Measurements from ENCODE around the gene AK1. TPM values are rescaled to one million over a fixed set of nuclear protein-coding genes. Genes with fewer than 3 reads are reported as not detected.

The AK1 gene
- total and polyA plus RNA-seq, 2 donors (not counting 3 experiments of a cell fraction or from before 2014, with no cell fraction given), result 115 to 148 TPM

- dilution Hi-C loops (cut with MboI; ENCODE audit: extremely low pct_ligation_motif_present, low sequenced_read_pairs) (no loop called here), intact Hi-C loops (cut with micrococcal nuclease) (loop anchor here (10.0 kb wide), 1 partner anchor 389 kb away; no protein-coding TSS in a partner anchor)
- Histone ChIP-seq H3K4me3 (replicated peaks in 1 of 3; ENCODE audit: insufficient read depth in 1 of 3, low read depth in 1 of 3, low read length in 3 of 3) (no peak overlapping the region), H2AFZ (ENCODE audit: low read depth, low read length) (no peak overlapping the region), H3K9me1 (replicated peaks; ENCODE audit: control insufficient read depth, extremely low read depth, insufficient read depth, low read length) (no peaks in the 10 kb centered on the region), H3K79me2 (ENCODE audit: control insufficient read depth, insufficient read depth, low read length) (peaks cover 12% of the 10 kb centered on the region), H3K9me3 (replicated peaks; ENCODE audit: control insufficient read depth, insufficient read depth, low read length) (no peaks in the 10 kb centered on the region), H3K4me2 (ENCODE audit: insufficient read depth, low read length) (no peak overlapping the region), H3K9ac (replicated peaks; ENCODE audit: extremely low read depth, insufficient read depth, low read length) (no peak overlapping the region), H3K27me3 (ENCODE audit: control insufficient read depth in 2 of 2, insufficient read depth in 2 of 2, low read length in 2 of 2) (no peaks in the 10 kb centered on the region), H3K36me3 (ENCODE audit: control insufficient read depth in 2 of 2, extremely low read depth in 1 of 2, insufficient read depth in 2 of 2, low read length in 2 of 2) (peaks cover 0 to 24% of the 10 kb centered on the region in 2 experiments), H4K20me1 (replicated peaks; ENCODE audit: control insufficient read depth, extremely low read depth, insufficient read depth, low read length) (no peaks in the 10 kb centered on the region), H3K4me1 (ENCODE audit: control insufficient read depth, extremely low read depth, insufficient read depth, low read length) (peaks cover 30% of the 10 kb centered on the region), H3K27ac (ENCODE audit: insufficient read depth, low read depth, low read length) (no peak overlapping the region)
- CTCF ChIA-PET, result interaction anchor here (1.2 kb wide), 2 partner anchors 44 to 157 kb away, joined by 3 to 4 read pairs; no protein-coding TSS in a partner anchor
- TF ChIP-seq, protein P1, sequence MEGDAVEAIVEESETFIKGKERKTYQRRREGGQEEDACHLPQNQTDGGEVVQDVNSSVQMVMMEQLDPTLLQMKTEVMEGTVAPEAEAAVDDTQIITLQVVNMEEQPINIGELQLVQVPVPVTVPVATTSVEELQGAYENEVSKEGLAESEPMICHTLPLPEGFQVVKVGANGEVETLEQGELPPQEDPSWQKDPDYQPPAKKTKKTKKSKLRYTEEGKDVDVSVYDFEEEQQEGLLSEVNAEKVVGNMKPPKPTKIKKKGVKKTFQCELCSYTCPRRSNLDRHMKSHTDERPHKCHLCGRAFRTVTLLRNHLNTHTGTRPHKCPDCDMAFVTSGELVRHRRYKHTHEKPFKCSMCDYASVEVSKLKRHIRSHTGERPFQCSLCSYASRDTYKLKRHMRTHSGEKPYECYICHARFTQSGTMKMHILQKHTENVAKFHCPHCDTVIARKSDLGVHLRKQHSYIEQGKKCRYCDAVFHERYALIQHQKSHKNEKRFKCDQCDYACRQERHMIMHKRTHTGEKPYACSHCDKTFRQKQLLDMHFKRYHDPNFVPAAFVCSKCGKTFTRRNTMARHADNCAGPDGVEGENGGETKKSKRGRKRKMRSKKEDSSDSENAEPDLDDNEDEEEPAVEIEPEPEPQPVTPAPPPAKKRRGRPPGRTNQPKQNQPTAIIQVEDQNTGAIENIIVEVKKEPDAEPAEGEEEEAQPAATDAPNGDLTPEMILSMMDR (IDR thresholded peaks at IDR 0.05; ENCODE audit: extremely low read depth in 1 of 2, insufficient read depth in 1 of 2, low read depth in 1 of 2, low read length in 2 of 2), result no peak
- TF ChIP-seq EZH2 (IDR thresholded peaks at IDR 0.05; ENCODE audit: borderline replicate concordance, low read depth, low read length, severe bottlenecking) (no peak), MYC (IDR thresholded peaks at IDR 0.05; ENCODE audit: low read depth, low read length) (no peak), POLR2A (IDR thresholded peaks at IDR 0.05; ENCODE audit: low read depth, low read length) (no peak), GATA2 (IDR thresholded peaks at IDR 0.05; ENCODE audit: insufficient read depth, insufficient read length, low read depth, low read length) (no peak), POLR2AphosphoS5 (IDR thresholded peaks at IDR 0.05; ENCODE audit: insufficient read depth, low read depth, low read length) (no peak), JUN (IDR thresholded peaks at IDR 0.05; ENCODE audit: borderline replicate concordance, insufficient read depth, insufficient read length, low read depth) (no peak), FOS (IDR thresholded peaks at IDR 0.05; ENCODE audit: borderline replicate concordance, insufficient read depth, low read length) (no peak)
- TF ChIP-seq, protein P2, sequence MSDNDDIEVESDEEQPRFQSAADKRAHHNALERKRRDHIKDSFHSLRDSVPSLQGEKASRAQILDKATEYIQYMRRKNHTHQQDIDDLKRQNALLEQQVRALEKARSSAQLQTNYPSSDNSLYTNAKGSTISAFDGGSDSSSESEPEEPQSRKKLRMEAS (IDR thresholded peaks at IDR 0.05; ENCODE audit: insufficient read depth, insufficient read length), result no peak
- POLR2A ChIA-PET, result no interaction called here
- BruUV-seq (replicated peaks), result no TSS peak
- DNase-seq (ENCODE audit: low read depth, low spot score), result no peak
- FAIRE-seq, result no peak
Measured at GRCh38 chr9:127913682-127914081, 36.2 kb upstream of the AK1 start.

Measured in endothelial cell of umbilical vein (primary cell).